SIG-M5 (cell line): ENCODE results near the gene ATG2A.
A peak's percentile ranks its signal among the peaks of the same experiment; 100 is the strongest.

Source experiments
- DNase-seq: peaks from one replicate; lab custom pipeline; 2025; lab: John Stamatoyannopoulos, UW

ATG2A gene

DNA sequence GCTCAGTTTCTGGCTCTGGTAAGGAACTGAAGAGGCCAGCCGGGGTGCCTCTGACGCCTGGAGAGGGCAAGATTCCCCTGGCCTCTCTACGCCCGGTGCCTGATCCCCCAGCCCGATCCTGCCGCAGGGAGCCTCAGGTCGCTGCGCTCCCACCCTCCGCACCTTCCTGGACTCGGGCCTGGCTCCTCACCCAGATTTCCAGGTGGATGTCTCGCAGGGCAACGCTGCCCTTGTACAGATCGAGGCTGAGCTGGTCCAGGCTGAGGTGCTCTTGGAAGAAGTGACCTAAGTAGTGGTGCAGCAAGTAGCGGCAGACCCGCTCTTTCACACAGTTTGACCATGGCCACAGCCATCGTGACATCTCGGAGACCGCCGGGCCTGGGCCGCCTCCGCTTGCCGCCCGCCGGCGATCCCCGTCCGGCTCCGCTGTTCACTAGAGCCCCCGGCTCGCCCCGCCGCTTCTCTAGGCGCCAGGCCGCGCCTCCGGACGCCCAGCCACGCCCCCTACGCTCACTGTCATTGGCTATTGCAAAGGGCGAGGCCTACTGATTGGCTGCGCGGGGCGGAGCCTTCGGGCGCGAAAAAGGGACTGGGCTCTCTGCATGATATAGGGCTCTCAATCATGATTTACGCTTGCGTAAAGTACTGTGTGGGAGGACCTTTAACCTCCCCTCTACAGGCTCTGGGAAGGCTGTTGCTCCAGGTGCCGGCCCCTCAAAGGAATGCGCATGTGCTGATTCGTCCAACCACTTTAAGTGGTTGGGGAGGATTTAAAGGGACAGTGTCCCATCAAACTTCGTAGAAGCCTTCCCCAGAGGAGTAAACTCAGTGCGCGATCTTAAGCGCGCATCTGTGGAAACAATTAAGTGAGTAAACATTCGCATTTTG is at the start of gene ATG2A:
Gene ATG2A, minus strand, starts transcription at position 435 of the 888 bp plus-strand sequence. Its CDS starts 74 bp downstream, at position 361.
- DNase-seq: peak; percentile 98

DNA sequence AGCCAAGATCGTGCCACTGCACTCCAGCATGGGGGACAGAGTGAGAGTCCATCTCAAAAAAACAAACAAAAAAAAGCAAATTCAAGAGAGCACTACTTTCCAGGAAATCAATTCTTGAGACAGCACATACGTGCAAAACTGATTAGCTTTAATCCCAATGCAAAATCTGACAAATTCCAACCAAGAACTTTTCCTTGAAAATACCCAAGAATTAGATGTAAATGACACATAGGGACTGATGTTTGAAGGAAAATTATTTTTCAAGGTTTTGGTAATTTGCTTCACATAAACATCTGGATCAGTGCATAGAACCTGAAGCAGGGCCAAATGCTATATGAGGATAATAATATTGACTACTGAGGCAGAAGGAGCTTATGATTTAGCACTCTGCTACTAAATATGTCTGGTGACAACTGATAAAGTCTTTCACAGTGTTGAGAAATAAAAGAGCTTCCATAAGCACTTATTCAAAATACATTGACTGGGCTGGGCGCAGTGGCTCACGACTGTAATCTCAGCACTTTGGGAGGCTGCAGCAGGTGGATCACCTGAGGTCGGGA is 46.1 kb upstream of the ATG2A start:
- no peak for DNase-seq

DNA sequence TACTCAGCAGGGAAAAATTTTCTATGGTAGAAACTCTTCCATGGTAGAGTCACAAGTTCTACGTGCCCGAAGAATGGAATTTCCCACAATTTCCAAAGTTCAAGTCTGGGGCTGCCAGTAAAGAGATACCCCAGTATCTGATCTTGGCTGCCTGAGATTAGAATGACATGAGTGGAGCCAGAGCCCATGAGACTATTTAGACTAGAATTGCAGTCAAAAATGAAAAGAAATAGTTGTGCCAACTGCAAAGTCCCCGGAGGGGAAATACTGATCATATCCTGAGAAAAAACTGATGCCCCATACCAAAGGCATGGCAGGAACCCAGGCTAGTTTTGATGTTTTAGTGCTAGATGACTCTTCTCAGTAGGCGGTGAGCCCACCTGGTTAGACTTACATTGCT is 43.7 kb upstream of the ATG2A start:
- no peak for DNase-seq

DNA sequence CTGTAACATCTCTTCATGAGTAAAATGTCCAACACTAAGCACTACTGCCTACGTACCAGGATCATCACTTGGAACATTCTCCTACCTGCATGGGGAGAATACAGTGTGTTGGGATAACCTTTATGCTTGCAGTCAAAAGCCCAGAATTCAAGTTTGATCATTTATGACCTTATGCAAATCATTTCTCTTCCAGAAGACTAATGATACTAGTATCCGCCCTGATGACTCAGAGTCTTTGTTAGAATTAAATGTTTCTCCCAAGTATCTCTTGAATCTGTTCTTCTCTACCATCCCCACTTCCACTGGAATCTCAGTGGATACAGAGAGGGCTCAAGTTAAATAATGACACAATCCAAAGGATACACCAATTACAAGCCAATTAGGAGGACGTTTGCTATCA is 42.5 kb upstream of the ATG2A start:
- DNase-seq: no peak

DNA sequence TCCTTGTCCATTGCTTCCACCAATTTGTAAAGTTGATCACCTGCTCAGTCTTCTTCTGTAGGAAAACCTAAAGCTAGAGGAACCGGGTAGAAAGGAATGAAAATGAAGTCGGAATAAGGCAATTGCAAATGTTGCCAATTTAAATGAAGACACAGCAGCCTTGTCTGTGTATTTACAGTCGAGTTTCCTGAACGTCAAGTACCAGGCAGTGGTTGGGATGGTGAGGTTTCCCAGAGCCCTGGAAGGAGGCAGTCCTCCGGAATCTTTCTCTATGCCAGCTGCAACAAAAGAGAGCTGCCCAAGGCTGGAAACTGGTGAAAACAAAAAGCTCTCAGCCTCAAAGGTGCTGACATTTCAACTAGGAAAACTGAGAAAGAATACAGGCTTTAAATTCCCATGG is 37.2 kb upstream of the ATG2A start:
- DNase-seq: no peak

DNA sequence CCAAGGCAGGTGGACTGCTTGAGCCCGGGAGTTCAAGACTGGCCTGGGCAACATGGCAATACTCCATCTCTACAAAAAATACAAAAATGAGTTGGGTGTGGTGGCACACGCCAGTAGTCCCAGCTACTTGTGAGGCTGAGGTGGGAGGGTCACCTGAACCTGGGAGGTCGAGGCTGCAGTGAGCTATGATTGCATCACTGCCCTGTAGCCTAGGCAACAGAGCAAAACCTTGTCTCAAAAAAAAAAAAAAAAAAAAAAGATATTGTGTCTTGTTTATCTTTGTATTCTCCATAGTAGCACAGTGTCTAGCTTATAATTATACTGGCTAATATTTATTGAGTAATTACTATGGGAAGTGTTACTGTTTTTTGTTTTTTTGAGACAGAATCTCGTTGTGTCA is 34.5 kb upstream of the ATG2A start:
- no peak for DNase-seq

DNA sequence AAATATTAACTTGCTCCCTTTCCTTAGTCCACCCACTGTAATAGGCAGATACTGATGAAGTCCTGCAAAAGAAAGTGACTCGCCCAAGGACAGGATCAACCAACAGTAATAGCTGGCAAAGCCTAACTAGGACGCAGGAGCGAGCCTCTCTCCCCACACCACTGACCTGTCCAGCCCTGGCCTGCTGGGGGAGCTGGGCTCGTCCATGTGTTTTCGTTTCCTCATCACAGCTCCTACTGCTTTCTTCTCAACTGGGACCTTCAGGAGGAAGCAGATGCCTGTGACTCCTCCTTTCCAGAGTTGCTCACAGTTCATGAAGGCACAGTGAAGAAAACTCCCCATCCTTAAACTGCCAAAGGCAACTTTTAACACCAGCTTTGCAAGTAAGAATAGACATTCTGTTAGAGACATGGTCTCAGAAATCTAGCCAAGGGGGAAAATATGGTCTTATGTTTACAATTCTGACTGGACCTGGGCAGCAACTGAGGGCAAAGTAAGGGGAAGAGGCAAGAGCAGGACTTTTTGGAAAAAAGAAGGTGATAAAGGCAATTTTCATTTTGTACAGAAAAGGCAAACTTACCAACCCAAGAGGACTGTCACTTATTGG is 30.3 kb upstream of the ATG2A start:
- no peak for DNase-seq

DNA sequence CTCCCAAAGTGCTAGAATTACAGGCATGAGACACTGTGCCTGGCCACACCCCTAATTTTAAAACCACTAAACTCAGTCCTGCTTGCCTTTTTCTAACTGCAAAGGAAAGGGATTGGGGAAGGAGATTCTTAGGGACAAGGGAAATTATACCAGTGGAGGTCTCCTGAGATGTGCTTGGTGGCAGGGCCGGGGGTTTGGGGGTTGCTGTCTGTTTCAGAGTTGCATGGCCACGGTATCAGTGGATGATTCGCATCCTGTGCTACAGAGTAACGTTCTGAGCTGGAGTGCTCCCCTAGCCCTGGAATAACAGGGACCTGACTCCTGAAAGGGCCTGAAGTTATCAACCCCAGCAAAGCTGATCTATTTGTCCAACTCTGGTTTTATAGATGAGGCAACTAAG is 19.5 kb upstream of the ATG2A start:
- no peak for DNase-seq

DNA sequence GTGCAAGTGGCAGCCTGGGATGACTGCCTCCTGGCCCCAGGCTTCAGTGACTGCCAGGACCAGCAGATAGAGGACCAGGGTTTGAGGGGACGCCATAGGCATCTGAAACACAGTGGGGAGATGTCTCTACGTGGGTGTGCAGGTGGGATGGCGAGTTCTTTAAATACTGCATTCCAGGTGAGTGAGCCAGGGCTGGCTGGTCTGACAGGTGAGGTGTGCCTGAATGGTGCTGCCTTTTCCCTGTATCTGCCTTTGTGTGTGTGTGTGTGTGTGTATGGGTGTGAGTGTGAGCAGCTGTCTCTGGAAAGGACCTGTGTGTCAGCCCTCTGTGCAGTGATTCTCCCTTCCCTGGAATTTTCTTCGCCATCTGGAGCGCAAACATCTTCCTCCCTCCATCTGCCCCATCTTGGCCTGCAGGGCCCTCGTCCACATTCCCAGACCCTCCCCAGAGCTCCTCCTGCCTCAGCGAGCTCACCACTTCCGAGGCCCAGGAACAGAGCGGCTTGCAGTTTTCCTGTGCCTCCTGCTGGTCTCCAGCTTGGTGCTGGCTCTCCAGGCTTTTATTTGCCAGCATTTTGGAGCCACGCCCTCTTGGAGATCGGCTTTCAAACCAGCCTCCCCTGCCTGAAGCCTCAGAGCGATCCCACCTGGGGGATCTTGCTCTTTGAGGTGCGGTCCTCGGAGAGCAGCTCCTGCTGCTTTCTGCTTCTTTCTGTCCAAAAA is 18.5 kb upstream of the ATG2A start, which contains the start of gene GPHA2:
Gene GPHA2, minus strand, starts transcription at position 535 of the 723 bp plus-strand sequence. Its CDS starts 433 bp downstream, at position 102.
- DNase-seq: no peak

DNA sequence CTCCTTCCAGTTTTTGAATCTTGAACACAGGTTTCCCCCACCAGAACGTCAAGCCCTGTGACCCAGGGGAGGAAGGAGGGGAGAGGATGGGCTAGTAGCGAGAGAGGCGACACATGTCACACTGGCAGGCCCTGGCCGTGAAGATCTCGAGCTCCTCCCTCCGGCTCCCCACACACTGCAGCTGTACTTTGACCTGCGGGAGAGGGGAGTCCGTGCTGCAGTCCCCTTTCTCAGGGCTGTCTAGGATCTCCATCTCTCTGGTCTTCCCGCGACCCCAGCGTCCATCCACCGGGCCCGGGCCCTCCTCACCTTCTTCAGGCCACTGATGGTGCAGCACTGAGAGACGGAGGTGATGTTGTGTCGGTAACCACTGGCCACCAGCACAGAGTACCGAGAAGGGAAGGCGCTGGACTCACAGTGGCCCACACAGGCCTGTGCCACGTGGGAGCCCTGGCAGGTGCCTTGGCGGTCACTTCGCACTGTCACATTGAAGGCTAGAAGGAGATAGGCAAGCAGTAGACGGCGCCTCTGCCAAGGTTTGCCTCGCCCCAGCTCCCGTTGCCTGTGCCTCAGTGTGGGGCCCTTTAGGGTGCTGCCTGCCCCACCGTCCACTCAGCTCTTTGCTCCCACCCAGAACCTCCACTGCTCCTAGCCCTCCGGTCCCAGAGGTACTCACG is 17.8 kb upstream of the ATG2A start:
- no peak for DNase-seq

DNA sequence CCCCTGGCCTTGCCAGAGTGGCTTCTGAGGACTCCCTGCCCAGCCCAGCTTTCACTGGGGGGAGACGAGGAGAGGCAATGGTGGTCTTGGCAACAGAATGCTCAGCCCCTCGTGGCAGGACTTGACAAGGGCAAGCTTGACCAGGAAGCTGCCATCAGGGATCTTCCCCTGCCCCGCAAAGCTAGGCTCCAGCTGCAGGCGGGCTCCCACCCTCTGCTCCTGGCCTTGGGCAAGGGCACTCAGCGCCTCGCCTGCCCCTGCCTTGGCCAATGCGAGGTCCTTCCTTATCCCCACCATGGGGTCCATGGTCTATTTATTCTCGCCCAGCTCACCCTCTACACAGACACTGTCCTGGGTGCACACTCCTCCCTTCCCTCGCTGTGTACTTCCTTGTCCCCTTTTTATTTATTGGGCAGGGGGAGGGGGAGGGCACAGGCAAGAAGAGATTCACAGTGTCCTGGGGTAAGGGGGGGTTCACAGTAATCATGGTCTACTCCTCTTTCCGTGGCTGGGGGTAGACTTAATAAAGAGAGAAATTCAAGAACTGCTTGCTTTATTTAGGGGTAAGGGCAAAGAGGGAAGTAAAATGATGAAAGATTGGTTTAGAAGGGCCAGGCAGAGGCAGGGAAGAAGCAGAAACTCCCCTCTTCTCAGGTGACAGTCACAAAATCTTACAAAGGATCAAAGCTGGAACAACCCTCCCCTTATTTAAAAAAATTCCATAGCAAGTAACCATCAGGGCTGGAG is 17.1 kb upstream of the ATG2A start:
- DNase-seq: no peak

DNA sequence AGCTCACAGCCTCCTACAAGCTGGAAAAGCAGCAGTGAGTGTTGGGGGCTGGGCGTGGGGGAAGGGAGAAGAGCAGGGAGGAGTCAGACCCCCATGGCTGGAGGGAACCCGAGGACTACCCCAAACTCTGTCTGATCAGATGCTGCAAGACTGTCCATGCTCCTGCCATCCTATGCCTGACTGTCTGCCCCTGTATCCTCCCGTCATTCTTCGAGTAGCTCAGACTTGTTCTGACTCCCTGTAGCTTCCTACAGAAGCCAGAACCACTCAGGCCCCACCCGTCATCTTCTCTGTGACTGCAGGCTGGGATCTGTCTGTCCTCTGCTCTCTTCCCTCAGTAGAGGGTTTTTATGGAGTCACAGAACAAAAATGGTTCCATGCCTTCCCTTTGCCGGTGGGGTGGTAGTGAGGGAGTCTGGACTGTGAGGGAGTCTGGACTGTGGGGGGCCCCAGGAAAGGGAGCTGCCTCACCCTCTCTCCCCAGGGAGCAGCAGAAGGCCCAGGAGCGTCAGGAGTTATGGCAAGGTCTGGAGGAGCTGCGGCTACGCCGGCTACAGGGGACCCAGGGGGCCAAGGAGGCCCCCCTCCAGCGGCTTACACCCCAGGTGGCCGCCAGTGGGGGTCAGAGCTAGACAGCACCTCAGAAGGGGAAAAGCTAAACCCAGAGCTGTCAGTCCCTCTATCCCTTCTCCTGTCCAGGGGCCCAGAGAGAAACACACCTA is 16.4 kb upstream of the ATG2A start:
- no peak for DNase-seq

DNA sequence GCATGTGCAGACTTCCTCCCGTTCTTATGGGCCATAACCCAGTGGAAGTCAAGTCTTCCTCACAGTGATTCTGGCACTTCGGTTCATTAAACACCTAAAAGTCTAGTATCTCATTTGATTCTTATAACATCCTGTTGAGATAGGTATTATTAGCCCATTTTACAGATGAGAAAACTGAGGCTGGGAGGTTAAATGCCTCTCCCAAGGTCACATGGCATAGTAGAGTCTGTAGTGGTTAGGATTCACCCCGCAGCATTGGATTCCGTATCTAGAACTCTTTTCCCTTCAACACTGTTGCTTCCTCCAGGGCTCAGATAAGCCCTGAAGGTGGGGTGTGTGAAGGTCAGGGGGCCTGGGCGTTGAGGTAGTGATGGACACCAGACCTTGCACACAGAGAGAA is 15.3 kb upstream of the ATG2A start:
- no peak for DNase-seq

DNA sequence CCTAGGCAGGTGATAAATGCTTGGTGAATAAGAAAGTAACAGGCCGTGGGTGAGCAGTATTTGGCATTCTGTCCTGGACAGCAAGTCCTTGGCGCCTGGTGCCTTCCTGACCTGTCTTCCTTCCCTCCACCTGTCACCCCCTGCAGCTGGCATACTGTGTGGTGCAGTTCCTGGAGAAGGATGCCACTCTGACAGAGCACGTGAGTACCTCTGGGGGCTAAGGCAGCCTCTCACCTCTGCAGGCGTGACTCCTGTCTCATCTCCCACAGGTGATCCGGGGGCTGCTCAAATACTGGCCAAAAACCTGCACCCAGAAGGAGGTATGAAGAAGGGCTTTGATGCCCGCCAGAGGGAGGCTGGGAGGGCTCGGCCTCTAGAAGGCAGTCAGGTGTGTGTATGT is 14.3 kb upstream of the ATG2A start:
- DNase-seq: no peak

DNA sequence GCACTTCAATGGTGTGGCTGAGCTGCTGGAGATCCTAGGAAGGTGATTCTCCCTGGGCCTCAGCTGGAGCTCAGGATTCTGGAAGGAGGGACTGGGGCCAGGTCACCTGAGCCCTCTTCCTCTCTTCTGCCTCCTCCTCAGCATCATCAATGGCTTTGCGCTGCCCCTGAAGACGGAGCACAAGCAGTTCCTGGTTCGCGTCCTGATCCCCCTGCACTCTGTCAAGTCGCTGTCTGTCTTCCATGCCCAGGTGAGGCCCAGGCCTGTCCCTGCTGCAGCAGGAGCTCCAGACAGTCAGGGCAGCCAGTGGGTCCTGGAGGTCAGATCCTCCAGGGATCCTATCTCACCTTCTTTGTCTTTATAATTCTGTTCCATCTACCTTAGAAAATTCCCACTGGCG is 13.3 kb upstream of the ATG2A start:
- no peak for DNase-seq

DNA sequence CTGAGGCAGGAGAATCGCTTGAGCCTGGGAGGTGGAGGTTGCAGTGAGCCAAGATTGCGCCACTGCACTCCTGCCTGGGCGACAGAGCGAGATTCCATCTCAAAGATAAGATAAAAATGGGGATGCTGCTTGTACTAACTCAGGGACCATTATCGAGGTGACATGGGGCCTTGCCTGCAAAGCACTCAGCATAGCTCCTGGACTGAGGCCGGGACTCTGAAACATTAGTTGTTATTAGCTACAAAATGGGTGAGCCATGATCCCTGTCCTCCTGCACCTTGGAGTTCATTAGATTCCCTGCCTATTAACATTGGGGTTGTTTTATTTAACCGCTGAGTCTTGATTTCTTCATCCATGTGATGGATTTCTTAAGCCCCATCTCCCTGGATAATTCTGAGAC is 12.6 kb upstream of the ATG2A start:
- DNase-seq: no peak

DNA sequence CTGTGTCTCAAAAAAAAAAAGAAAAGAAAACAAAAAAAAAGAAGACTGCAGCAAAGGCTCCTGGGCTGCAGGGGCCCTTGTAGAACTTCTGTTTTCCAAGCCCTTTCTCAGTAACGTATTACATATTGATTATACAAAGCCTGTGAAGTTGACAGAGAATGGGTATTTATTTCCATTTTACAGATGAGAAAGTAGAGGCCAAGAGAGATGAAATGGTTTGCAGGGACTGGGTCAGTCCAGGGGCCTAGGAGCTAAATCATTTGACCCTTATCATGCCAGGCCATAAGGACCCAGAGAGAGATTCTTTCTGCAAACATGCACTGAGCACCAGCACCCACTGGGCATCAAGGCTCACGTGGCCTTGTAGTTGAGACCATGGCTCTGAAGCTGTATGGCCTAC is 11.9 kb upstream of the ATG2A start:
- DNase-seq: no peak

DNA sequence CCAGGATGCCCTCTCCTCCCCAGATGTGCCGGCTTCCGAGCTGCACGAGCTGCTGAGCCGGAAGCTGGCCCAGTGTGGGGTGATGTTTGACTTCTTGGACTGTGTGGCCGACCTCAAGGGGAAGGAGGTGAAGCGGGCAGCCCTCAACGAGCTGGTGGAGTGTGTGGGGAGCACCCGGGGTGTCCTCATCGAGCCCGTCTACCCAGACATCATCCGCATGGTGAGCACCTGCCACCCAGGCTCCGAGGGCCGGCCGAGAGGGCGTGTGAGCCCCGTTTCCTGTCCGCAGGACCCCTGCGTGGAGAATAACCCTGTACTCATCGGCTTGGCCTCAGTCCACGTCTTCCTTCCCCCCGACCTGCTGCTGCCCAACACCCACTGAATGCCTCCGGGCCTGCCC is 9.7 kb upstream of the ATG2A start:
- no peak for DNase-seq

DNA sequence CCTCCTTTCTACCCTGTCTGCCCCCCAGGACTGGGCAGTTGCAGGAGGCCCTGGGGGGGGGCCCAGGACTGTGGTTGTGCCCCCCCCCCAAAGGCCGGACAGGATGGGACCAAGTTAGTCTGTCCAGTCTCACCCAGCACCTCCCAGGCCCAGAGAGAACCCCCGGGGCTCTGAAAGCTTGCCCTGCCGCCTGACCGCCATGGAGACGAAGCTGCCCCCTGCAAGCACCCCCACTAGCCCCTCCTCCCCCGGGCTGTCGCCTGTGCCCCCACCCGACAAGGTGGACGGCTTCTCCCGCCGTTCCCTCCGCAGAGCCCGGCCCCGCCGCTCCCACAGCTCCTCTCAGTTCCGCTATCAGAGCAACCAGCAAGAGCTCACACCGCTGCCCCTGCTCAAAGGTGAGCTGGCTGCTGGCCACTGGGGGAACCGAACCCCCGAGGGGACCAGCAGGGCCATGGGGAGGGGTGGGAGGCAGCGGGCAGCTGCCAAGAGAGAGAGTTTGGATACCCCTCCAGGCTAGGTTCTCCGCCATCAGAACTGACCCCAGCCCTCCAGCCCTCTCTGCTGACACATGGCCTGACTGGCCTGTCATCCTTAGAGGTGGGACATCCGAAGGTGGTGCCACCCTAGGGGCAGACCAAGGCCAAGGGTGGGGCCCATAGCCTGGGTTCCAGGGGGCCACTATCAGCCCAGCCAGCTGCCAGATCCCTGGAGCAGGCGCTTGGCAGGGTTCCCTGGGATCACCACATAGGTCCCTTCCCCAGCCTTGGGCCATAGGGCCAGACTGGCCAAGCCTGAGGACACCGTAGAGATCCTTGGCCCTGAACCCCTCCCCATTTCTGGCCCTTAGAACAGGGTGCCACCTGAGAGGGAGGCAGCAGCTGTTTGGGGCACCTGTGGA is 8.8 kb upstream of the ATG2A start:
- no peak for DNase-seq

DNA sequence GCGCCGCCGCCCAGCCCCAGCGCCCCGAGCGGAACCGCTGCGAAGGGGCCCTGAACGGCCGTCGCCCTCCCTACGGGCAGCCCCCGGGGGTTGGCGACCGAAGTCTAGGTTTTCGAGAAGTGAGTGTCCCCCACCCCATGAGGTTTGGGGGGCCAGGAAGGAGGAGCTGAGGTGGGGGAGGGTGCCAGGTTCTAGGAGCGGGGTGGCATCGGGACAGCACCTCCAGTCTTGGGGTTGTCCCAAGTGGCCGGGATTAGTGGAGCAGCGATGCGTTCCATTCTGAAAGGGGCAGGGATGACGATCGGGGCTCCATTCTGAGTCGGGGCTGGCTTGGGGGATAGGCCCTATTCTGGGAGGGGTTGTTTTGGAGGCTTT is 7.9 kb upstream of the ATG2A start:
- DNase-seq: no peak
